Measurements from ENCODE around the gene C2CD2L.
"Not testable (repeated sequence)": the region's sequence is repeated elsewhere in the genome, so short reads cannot be mapped to it uniquely, and the experiment has no call there.

The C2CD2L gene

GRCh38 chr11:119153049-119153818, 46.1 kb downstream of the C2CD2L start:
- no peak for DNase-seq

GRCh38 chr11:119154178-119154577, 47.0 kb downstream of the C2CD2L start:
- DNase-seq, result no peak

GRCh38 chr11:119155733-119156492, 48.8 kb downstream of the C2CD2L start:
- DNase-seq, result no peak

DNA sequence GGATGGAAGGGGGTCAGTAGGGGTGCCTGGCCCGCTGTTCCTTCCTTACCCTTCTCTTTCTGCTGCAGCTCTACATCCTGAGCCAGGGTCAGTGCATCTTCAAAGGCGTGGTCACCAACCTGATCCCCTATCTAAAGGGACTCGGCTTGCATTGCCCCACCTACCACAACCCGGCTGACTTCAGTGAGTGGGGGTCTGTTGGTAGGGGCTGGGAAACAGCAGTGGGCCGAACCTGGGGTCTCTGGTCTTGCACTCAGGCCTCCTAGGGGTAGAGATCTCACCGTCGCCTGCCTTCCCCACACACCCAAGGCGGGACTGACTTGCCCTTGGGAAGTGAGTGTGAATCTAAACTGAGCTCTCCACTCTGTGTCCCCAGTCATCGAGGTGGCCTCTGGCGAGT, 49.4 kb downstream of the C2CD2L start:
- no peak for DNase-seq

GRCh38 chr11:119157063-119157462, 49.9 kb downstream of the C2CD2L start:
- DNase-seq, result no peak

DNA sequence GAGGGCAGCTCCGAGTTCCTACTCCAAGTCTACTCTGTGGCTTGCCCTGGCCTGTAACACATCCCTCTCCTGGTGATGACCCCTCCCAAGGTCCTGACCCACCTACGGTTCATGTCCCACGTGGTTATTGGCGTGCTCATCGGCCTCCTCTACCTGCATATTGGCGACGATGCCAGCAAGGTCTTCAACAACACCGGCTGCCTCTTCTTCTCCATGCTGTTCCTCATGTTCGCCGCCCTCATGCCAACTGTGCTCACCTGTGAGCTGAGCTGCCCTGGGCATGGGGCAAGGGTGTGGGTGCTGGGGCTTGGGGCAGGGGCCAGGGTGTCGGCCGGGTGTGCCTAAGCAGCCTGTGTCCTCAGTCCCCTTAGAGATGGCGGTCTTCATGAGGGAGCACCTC, 51.3 kb downstream of the C2CD2L start:
- no peak for DNase-seq

DNA sequence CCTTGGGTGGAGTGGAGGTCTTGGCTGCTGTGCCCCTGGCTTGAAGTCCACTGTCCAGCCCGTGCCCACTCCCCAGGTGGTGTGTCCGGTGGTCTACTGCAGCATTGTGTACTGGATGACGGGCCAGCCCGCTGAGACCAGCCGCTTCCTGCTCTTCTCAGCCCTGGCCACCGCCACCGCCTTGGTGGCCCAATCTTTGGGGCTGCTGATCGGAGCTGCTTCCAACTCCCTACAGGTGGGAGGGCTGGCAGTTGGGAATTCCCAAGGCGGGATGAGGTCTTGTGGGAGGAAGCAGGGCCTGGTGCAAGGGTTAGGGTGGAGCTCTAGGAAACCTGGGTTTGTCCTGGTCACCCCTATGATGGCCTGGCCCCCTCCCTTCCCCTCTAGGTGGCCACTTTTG, 53.0 kb downstream of the C2CD2L start:
- DNase-seq, result no peak

DNA sequence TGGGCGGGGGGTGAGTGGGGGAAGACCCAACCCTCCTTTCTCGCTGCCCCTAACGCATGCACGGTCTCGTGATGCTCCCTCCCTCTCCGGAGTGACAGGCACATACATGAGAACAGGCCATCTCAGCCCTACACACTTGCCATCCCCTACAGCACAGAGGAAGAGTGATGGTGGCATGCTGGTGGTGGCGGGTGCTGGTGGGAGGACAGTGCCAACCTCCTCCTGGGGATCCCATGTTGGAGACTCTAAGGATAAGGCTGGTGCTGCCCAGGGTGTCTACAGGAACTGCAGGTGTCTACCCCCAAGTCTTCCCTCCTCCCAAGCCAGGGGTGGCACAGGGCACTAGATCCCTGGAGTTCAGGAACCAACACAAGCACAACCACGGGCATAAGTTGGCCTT, 54.7 kb downstream of the C2CD2L start:
- no peak for DNase-seq

DNA sequence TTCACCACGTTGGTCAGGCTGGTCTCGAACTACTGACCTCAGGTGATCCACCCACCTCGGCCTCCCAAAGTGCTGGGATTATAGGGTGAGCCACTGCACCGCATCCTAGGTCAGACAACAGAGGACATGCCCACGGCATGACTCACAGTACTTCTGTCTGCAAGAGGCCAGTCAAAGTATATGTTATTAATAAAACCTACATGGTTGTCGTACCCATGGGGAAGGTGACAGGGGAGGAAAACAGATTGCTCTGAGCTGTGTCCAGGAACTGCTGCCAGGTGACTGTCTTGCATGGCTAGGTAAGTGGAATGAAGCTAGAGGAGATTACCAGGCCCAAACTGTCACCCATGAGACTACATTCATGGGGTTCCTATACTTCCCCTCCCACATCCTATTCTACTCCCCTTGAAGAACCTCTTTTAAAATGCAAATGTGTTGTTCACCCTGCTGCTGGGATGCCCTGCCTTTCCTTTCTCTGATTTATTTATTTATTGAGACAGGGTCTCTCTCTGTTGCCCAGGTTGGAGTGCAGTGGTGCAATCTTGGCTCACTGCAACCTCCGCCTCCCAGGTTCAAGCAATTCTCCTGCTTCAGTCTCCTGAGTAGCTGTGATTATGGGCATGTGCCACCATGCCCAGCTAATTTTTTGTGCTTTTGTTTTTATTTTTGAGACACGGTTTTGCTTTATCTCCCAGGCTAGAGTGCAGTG, 59.4 kb downstream of the C2CD2L start:
- DNase-seq, result no peak

GRCh38 chr11:119167077-119167458, 59.9 kb downstream of the C2CD2L start:
- DNase-seq, result not testable (repeated sequence)

- DNase-seq, result no peak
These were observed 60.8 kb downstream of the C2CD2L start for GRCh38 chr11:119167933-119168332.
